Left lung (tissue), 10 donors: Measurements from ENCODE around the gene LRRC31. TPM values are rescaled to one million over a fixed set of nuclear protein-coding genes. Genes with fewer than 3 reads are reported as not detected.

ENCODE experiments used
- ATAC-seq: fragments of 200-7000 bp; cut with Tn5 transposase; one replicate; pipeline ENCODE4 v1.9.1; 2020; ENCODE audit warnings: moderate library complexity
- DNase-seq, 4 donors: peaks; one replicate each; pipeline ENCODE4 v3.0.0-alpha.2; 2013 to 2020
- H3K27ac ChIP-seq, 2 donors: fragments of 200-600 bp; sonication (generic) in 1 of 2; one replicate each; pipeline versions ENCODE4 v1.5.0 to v1.8.0; 2020 to 2021
- H3K27me3 ChIP-seq, 2 donors: fragments of 200-600 bp; sonication (generic) in 1 of 2; one replicate each; pipeline versions ENCODE4 v1.5.0 to v1.8.0; 2020 to 2021
- H3K36me3 ChIP-seq, 2 donors: fragments of 200-600 bp; sonication (generic) in 1 of 2; one replicate each; pipeline versions ENCODE4 v1.5.0 to v1.8.0; 2020 to 2021
- H3K4me1 ChIP-seq, 2 donors: fragments of 200-600 bp; one replicate each; pipeline ENCODE4 v1.8.0; 2021
- H3K4me3 ChIP-seq, 2 donors: fragments of 200-600 bp; sonication (generic) in 1 of 2; one replicate each; pipeline versions ENCODE4 v1.5.0 to v1.8.0; 2020 to 2021; ENCODE audit warnings: mild to moderate bottlenecking in 1 of 2
- H3K9me3 ChIP-seq, 2 donors: fragments of 200-600 bp; sonication (generic) in 1 of 2; one replicate each; pipeline versions ENCODE4 v1.5.0 to v1.8.0; 2020 to 2021
- intact Hi-C, 2 donors: fragments of 100-400 bp; cut with DNase I; formaldehyde crosslinking; loops; one replicate each; pipeline versions ENCODE4 v1.11.2 to v1.14.2; 2022
- polyA plus RNA-seq, 6 donors: library from polyadenylated mRNA; unstranded; fragments of 120-200 nt; gene quantifications; one replicate each; pipeline ENCODE4 v1.2.1, GENCODE V29; 2013; ENCODE audit not compliant: insufficient read length in 6 of 6
- total RNA-seq, 2 donors: library from RNA; stranded (reverse); fragmentation: NEBNext Ultra II Directional; extraction: Animal tissue kit (Norgen Biotek cat#: 25700); gene quantifications; one replicate each; pipeline ENCODE4 v1.2.1, GENCODE V29; 2021
- TF ChIP-seq, protein P1 (sequence below), 2 donors: fragments of 200-600 bp; sonication (generic) in 1 of 2; IDR thresholded peaks; one replicate each; pipeline versions ENCODE4 v1.5.0 to v1.8.0; 2021; ENCODE audit warnings: antibody characterized with exemption in 2 of 2
- donor health status: DM: no; HTN: yes; CAD: no.
- donor health status: DM: no; HTN: no; CAD: no.

LRRC31 gene
- total and polyA plus RNA-seq, 8 donors: 0.06 to 0.47 (median 0.19) TPM; not detected in 4

- no peaks in the 10 kb centered on the region for H3K9me3 ChIP-seq
- no peaks in the 10 kb centered on the region for H3K4me1 ChIP-seq
- no peak for ATAC-seq
- intact Hi-C loops: no loop called here
- no peak overlapping the region for H3K4me3 ChIP-seq
- no peak overlapping the region for H3K27ac ChIP-seq
- DNase-seq: no peak
- TF ChIP-seq, protein P1, sequence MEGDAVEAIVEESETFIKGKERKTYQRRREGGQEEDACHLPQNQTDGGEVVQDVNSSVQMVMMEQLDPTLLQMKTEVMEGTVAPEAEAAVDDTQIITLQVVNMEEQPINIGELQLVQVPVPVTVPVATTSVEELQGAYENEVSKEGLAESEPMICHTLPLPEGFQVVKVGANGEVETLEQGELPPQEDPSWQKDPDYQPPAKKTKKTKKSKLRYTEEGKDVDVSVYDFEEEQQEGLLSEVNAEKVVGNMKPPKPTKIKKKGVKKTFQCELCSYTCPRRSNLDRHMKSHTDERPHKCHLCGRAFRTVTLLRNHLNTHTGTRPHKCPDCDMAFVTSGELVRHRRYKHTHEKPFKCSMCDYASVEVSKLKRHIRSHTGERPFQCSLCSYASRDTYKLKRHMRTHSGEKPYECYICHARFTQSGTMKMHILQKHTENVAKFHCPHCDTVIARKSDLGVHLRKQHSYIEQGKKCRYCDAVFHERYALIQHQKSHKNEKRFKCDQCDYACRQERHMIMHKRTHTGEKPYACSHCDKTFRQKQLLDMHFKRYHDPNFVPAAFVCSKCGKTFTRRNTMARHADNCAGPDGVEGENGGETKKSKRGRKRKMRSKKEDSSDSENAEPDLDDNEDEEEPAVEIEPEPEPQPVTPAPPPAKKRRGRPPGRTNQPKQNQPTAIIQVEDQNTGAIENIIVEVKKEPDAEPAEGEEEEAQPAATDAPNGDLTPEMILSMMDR (IDR thresholded peaks at IDR 0.05): no peak
- H3K36me3 ChIP-seq: no peaks in the 10 kb centered on the region
- no peaks in the 10 kb centered on the region for H3K27me3 ChIP-seq
Observed at GRCh38 chr3:169894110-169894509, 24.4 kb upstream of the LRRC31 start.

DNA sequence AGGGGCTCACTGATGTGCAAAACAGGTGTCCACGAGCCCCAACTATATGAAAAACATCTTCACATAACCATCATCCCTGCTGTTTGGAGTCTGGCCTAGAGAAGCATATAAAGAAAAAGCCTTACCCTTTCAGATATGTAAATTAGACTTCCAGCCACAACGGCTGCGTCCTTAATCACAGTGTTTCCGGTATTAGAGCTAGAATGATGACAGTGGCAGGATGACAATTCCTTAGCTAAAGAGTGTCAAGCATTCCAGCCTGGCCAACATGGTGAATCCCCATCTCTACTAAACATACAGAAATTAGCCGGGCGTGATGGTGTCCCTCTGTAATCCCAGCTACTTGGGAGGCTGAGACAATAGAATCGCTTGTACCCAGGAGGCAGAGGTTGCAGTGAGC lies 22.2 kb upstream of the LRRC31 start:
- Histone ChIP-seq H3K36me3 (no peaks in the 10 kb centered on the region), H3K27ac (no peak overlapping the region), H3K27me3 (no peaks in the 10 kb centered on the region), H3K4me3 (no peak overlapping the region), H3K9me3 (no peaks in the 10 kb centered on the region), H3K4me1 (no peaks in the 10 kb centered on the region)
- ATAC-seq (no peak), DNase-seq (no peak)
- TF ChIP-seq, protein P1 (IDR thresholded peaks at IDR 0.05): no peak
- intact Hi-C loops: no loop called here

DNA sequence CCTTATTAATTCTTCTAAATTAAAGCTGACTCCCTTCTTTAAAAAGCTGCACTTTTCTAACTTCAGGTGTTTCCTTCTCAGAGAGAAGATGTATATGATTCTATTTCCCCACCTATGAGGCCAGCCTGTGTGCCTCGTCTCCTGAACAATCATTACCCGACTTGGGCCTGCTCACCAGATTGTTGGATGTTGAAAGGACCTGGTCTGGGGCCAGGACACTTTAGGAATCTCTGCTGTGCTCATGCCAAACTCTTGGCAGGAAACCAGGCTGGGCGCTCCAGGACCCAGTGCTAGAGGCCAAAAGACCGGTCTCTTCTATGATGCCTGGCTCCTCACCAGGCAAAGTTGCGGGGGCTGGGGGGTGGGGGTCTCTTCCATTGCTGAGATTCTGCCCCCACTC lies 16.9 kb upstream of the LRRC31 start:
- H3K4me1 ChIP-seq: no peaks in the 10 kb centered on the region
- no peaks in the 10 kb centered on the region for H3K27me3 ChIP-seq
- DNase-seq (peak in 3 of 4 donors; percentile 45 to 69 (median 67)), ATAC-seq (peak; percentile 91)
- H3K9me3 ChIP-seq: no peaks in the 10 kb centered on the region
- no peaks in the 10 kb centered on the region for H3K36me3 ChIP-seq
- intact Hi-C loops: no loop called here
- TF ChIP-seq, protein P1 (IDR thresholded peaks at IDR 0.05): no peak
- no peak overlapping the region for H3K4me3 ChIP-seq
- no peak overlapping the region for H3K27ac ChIP-seq

- H3K36me3 ChIP-seq: no peaks in the 10 kb centered on the region
- intact Hi-C loops: no loop called here
Observed at GRCh38 chr3:169880576-169881250, 11.0 kb upstream of the LRRC31 start.

GRCh38 chr3:169879845-169880575 lies 10.3 kb upstream of the LRRC31 start:
- Histone ChIP-seq H3K27ac (no peak overlapping the region), H3K4me3 (no peak overlapping the region), H3K36me3 (no peaks in the 10 kb centered on the region), H3K9me3 (no peaks in the 10 kb centered on the region), H3K4me1 (no peaks in the 10 kb centered on the region), H3K27me3 (no peaks in the 10 kb centered on the region)
- TF ChIP-seq, protein P1 (IDR thresholded peaks at IDR 0.05): no peak
- intact Hi-C loops: no loop called here
- ATAC-seq: no peak
- DNase-seq: no peak

More at GRCh38 chr3:169880576-169881250, 11.0 kb upstream of the LRRC31 start:
- DNase-seq: no peak
- H3K9me3 ChIP-seq: no peaks in the 10 kb centered on the region
- TF ChIP-seq, protein P1 (IDR thresholded peaks at IDR 0.05): no peak
- ATAC-seq: no peak
- H3K27me3 ChIP-seq: no peaks in the 10 kb centered on the region
- H3K4me3 ChIP-seq: no peak overlapping the region
- H3K27ac ChIP-seq: no peak overlapping the region
- H3K4me1 ChIP-seq: no peaks in the 10 kb centered on the region
